ENCODE results near the gene VWA1. TPM values are rescaled to one million over a fixed set of nuclear protein-coding genes. Genes with fewer than 3 reads are reported as not detected.

Gene VWA1
- total and polyA plus RNA-seq, 4 donors, result 18.3 to 81.3 (median 32.2) TPM

- Histone ChIP-seq H3K4me1 (ENCODE audit: control insufficient read depth in 4 of 4, insufficient read depth in 4 of 4, low read length in 3 of 4) (peaks cover 33 to 84% (median 68%) of the 10 kb centered on the region in 4 donors), H3K9ac (ENCODE audit: low read depth in 1 of 2, low read length in 2 of 2) (no peak overlapping the region), H3K4me3 (ENCODE audit: low read depth in 1 of 3, low read length in 3 of 3) (peak overlapping the region; percentile 53 to 63 (median 62)), H3K9me3 (ENCODE audit: control insufficient read depth in 4 of 4, low read length in 3 of 4) (no peaks in the 10 kb centered on the region), H3K36me3 (ENCODE audit: control insufficient read depth in 4 of 4, insufficient read depth in 3 of 4, low read depth in 1 of 4, low read length in 3 of 4) (no peaks in the 10 kb centered on the region), H3K27ac (ENCODE audit: low read depth in 1 of 2, low read length in 2 of 2) (peak overlapping the region; percentile 86 to 87), H3K27me3 (ENCODE audit: control insufficient read depth in 4 of 4, insufficient read depth in 4 of 4, low read length in 3 of 4) (no peaks in the 10 kb centered on the region)
- WGBS, result 19% methylated on average over 34 of the region's 34 CpGs
- DNase-seq (ENCODE audit: low spot score), result peak; percentile 69
- peak; percentile 31 to 53 for TF ChIP-seq RAD21 (IDR thresholded peaks at IDR 0.05)
- TF ChIP-seq HNF4A (conservative IDR thresholded peaks at IDR 0.05), result peak; percentile 93 to 96
- TF ChIP-seq RXRA (IDR thresholded peaks at IDR 0.05), result peak; percentile 97 to 99
- peak; percentile 78 for TF ChIP-seq YY1 (IDR thresholded peaks at IDR 0.05)
- TF ChIP-seq ATF3 (IDR thresholded peaks at IDR 0.05), result no peak
- TF ChIP-seq GABPA (IDR thresholded peaks at IDR 0.05 in 1 of 2, conservative IDR thresholded peaks at IDR 0.05 in 1 of 2), result peak in 1 of 2 donors; percentile 78
- TF ChIP-seq NR2F2 (IDR thresholded peaks at IDR 0.05), result peak; percentile 99
- TF ChIP-seq REST (IDR thresholded peaks at IDR 0.05), result peak; percentile 78
- peak; percentile 72 for TF ChIP-seq FOXA1 (IDR thresholded peaks at IDR 0.05)
- TF ChIP-seq HNF4G (IDR thresholded peaks at IDR 0.05), result peak; percentile 83
- no peak for TF ChIP-seq FOXA2 (IDR thresholded peaks at IDR 0.05)
- TF ChIP-seq TAF1 (conservative IDR thresholded peaks at IDR 0.05), result peak; percentile 27
- peak; percentile 89 to 90 for TF ChIP-seq EGR1 (IDR thresholded peaks at IDR 0.05; ENCODE audit: low read depth in 2 of 2)
- TF ChIP-seq SP1 (IDR thresholded peaks at IDR 0.05), result peak; percentile 99
- TF ChIP-seq MAX (IDR thresholded peaks at IDR 0.05), result peak; percentile 98
- TF ChIP-seq ZBTB33 (IDR thresholded peaks at IDR 0.05), result no peak
- TF ChIP-seq JUND (IDR thresholded peaks at IDR 0.05), result peak in 1 of 2 donors; percentile 74
- no peak for TF ChIP-seq CTCF (IDR thresholded peaks at IDR 0.05; ENCODE audit: low read depth, low read length, missing input control)
Measured at GRCh38 chr1:1432951-1433803, 2.3 kb upstream of the VWA1 start.

All from liver (tissue), 9 donors.